Colonic mucosa (tissue), 4 donors: ENCODE data around the gene MRPL43. TPM values are rescaled to one million over a fixed set of nuclear protein-coding genes. Genes with fewer than 3 reads are reported as not detected.

ENCODE experiments used
- DNase-seq: peaks from one replicate; pipeline ENCODE4 v3.0.0-alpha.2; 2020
- H3K27ac ChIP-seq: fragments of 200-600 bp; one replicate; pipeline ENCODE4 v1.8.0; 2021
- H3K27me3 ChIP-seq: fragments of 200-600 bp; one replicate; pipeline ENCODE4 v1.8.0; 2021
- H3K36me3 ChIP-seq: fragments of 200-600 bp; one replicate; pipeline ENCODE4 v1.8.0; 2021
- H3K4me1 ChIP-seq: fragments of 200-600 bp; one replicate; pipeline ENCODE4 v1.8.0; 2021; ENCODE audit warnings: mild to moderate bottlenecking
- H3K4me3 ChIP-seq: fragments of 200-600 bp; one replicate; pipeline ENCODE4 v1.8.0; 2021
- H3K9ac ChIP-seq, 2 donors: one replicate each; pipeline ENCODE4 v1.7.0; 2013; ENCODE audit warnings: control low read depth in 2 of 2, low read depth in 2 of 2, low read length in 2 of 2
- H3K9me3 ChIP-seq: fragments of 200-600 bp; one replicate; pipeline ENCODE4 v1.8.0; 2021
- CTCF ChIP-seq: fragments of 200-600 bp; IDR thresholded peaks from one replicate; pipeline ENCODE4 v1.8.0; 2022; ENCODE audit warnings: antibody characterized with exemption, mild to moderate bottlenecking
- intact Hi-C: fragments of 100-400 bp; cut with DNase I; formaldehyde crosslinking; loops from one replicate; pipeline ENCODE4 v1.14.1; 2022
- total RNA-seq, 2 donors: library from RNA; stranded (reverse); fragmentation: NEBNext Ultra II Directional in 1 of 2; extraction: Animal tissue kit (Norgen Biotek cat#: 25700) in 1 of 2; gene quantifications; one replicate each; pipeline ENCODE4 v1.2.1, GENCODE V29; 2021
- donor health status: healthy.
- donor health status: DM: no; HTN: no; CAD: no.
- donor health status: DM: no; HTN: no; CAD: no.

The MRPL43 gene
- total RNA-seq, 2 donors from 2014 or later: 71.5 to 105 TPM

- no peaks in the 10 kb centered on the region for H3K36me3 ChIP-seq
Observed at GRCh38 chr10:101018118-101018599, 30.9 kb upstream of the MRPL43 start.

GRCh38 chr10:101016814-101017213 lies 29.5 kb upstream of the MRPL43 start:
- peaks cover 5% of the 10 kb centered on the region for H3K27me3 ChIP-seq
- H3K4me3 ChIP-seq: no peak overlapping the region
- no peaks in the 10 kb centered on the region for H3K9me3 ChIP-seq
- no peak overlapping the region for H3K27ac ChIP-seq
- TF ChIP-seq CTCF: no peak
- H3K9ac ChIP-seq: no peak overlapping the region
- H3K36me3 ChIP-seq: no peaks in the 10 kb centered on the region
- no peaks in the 10 kb centered on the region for H3K4me1 ChIP-seq
- intact Hi-C loops: no loop called here
- no peak for DNase-seq

More at GRCh38 chr10:101018118-101018599, 30.9 kb upstream of the MRPL43 start:
- TF ChIP-seq CTCF: no peak
- no peaks in the 10 kb centered on the region for H3K9me3 ChIP-seq
- intact Hi-C loops: no loop called here
- no peak for DNase-seq
- peaks cover 5% of the 10 kb centered on the region for H3K27me3 ChIP-seq
- H3K27ac ChIP-seq: no peak overlapping the region
- H3K9ac ChIP-seq: no peak overlapping the region
- H3K4me3 ChIP-seq: no peak overlapping the region
- no peaks in the 10 kb centered on the region for H3K4me1 ChIP-seq

GRCh38 chr10:101015582-101015973 lies 28.3 kb upstream of the MRPL43 start:
- no peak overlapping the region for H3K4me3 ChIP-seq
- no peak overlapping the region for H3K9ac ChIP-seq
- no peak overlapping the region for H3K27ac ChIP-seq
- peaks cover 5% of the 10 kb centered on the region for H3K27me3 ChIP-seq
- intact Hi-C loops: no loop called here
- no peaks in the 10 kb centered on the region for H3K36me3 ChIP-seq
- no peaks in the 10 kb centered on the region for H3K4me1 ChIP-seq
- no peaks in the 10 kb centered on the region for H3K9me3 ChIP-seq
- no peak for DNase-seq
- TF ChIP-seq CTCF: no peak

- H3K27ac ChIP-seq: no peak overlapping the region
- H3K9ac ChIP-seq: no peak overlapping the region
- H3K27me3 ChIP-seq: peaks cover 5% of the 10 kb centered on the region
- DNase-seq: no peak
- H3K4me1 ChIP-seq: no peaks in the 10 kb centered on the region
- no peaks in the 10 kb centered on the region for H3K36me3 ChIP-seq
- no peak for TF ChIP-seq CTCF
- H3K9me3 ChIP-seq: no peaks in the 10 kb centered on the region
- intact Hi-C loops: no loop called here
- H3K4me3 ChIP-seq: no peak overlapping the region
Observed at GRCh38 chr10:101014966-101015581, 27.8 kb upstream of the MRPL43 start.

- intact Hi-C loops: no loop called here
- peak; percentile 89 for DNase-seq
- Histone ChIP-seq H3K4me3 (no peak overlapping the region), H3K27ac (no peak overlapping the region), H3K9ac (no peak overlapping the region), H3K9me3 (no peaks in the 10 kb centered on the region), H3K27me3 (peaks cover 5% of the 10 kb centered on the region), H3K4me1 (no peaks in the 10 kb centered on the region), H3K36me3 (no peaks in the 10 kb centered on the region)
- peak; percentile 83 for TF ChIP-seq CTCF
Observed at GRCh38 chr10:101014230-101014884, 27.1 kb upstream of the MRPL43 start.
